Dedifferentiated amniotic fluid mesenchymal stem cell (primary cell): ENCODE results near the gene FOXJ1.

Experiments
- DNase-seq: peaks from one replicate; pipeline ENCODE4 v3.0.0-alpha.2; 2016; ENCODE audit errors: extremely low spot score

Gene FOXJ1

DNA sequence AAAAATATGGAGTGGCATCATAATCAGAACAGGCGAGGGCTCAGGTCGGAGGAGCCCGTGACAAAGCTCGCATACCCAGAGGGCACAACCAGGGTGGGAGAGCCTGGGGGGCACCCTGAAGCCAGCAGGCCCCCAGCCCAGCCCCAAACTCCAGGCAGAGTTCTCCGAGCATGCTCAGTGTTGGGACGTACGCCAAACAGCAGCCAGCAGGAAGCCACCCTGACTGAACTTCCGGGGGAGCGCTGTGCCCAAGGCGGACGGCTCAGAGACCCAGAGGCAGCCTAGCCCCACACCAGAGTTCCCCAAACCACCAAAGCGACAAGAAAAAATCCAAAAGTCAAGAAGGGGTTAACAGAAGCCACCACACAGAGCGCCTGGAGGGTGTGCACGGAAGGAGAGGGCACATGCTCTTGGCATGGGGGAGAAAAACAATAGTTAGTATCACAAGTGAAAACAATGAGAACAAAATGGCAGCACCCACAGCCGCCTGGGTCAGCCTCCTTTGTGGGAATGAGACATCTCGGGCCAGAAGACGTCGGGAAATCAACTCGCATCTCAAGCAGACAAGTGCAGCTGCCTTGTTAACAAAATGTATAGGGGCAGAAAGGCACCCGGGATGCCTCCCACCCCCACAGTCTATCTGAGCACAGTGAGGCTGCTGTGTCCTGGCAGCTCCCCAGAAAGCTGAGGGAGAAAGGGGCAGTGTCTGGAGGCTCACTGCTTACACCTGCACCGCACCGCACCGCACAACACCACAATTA, 49.3 kb downstream of the FOXJ1 start:
- DNase-seq, result no peak

DNA sequence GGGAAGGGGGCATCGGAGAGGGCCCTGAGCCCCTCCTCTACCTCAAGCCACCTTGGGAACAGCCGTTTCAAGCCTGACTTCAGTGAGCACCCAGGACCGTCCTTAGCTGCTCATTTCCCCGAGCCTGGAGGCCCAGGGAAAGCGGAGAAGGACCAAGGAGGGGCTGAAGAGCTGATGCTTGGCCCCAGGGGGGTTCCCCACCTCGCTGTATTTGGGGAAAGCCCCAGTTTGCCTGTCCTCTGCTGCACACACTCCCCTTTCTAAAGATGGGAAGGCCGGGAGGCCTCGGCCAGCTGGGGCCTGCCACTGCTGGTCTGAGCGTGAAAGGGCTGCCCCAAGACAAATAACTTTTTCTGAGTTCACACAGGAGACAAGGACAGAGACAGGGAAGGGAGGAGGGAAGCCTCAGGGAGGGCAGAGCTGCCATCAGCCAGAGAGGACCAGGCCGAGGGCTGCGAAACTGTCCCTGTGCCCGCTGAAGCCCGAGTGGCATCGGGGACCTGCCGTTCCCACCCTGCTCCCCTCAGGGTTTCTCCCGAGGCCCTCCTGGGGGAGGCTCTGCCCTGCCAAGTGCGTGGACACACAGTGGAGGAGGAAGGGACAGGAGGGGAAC, 50.4 kb downstream of the FOXJ1 start:
- no peak for DNase-seq

DNA sequence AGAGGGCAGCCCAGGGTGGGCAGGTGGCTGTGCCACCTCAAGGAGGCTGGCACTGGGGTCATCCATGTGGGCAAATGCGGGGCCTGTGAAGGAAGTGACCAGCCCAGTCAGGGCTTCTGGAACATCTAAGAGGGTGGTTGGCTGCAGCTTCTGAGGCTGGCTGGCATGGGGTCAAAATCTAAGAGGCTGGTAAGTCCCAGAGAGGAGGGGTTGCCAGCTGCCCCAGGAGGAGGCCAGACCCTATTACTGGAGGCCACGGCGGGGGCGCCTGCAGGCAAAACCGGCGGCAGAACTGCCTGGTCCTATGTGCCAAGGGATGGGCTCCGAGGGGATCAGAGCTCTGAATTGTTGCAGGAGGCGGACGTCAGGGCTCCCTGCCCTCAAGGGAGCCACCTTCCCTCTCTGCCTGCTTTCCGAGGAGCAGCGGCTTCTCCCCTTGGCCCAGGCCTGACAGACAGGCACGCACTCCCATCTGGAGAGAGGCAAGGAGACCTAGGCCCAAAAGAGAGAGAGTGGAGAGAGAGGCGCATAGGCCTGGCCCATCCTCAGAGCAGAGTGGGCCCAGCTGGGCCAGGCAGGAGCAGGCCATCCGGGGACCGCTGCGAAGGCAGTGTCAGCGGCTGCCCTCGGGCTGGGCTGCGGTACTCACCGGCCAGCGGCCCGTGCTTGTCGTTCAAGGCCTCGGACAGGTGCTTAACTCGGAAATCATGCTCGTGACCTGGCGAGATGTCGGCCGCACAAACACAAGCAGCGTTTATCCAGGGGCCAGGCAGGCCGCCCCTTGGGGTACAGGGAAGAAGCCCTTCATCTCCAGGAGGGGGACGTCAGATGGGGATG, 51.1 kb downstream of the FOXJ1 start:
- no peak for DNase-seq

DNA sequence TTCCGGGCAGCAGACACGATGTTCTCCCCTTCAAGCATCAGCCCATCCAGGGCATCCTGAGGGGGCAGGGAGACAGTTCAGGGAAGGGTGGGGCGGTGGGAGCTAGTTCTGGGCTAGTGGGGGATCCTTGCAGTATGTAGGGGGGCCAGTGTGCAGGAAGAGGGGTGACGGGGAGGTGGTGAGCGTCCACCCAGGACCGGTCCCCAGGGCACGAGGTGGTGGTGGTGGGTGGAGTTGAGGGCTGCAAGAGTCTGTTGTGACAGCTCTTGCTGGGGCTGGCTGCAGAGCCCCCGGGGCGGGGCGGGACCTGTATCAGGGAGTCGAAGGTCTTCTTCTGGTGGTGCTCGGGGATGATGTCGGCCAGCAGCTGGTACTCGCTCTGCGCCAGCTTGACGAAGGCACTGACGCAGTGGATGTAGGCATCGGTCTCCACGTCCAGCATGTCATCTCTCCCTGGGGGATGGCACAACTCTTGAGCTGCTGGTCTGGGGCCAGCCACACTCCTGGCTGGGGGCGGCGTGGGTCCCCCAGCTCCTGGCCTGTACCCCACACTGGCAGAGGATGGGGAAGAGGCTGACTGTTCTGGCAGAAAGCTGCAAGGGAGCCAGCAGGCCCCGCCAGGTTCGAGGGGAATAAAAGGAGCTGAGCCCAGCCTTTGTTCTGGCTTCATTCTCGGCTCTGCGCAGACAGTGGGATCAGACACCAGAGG, 52.0 kb downstream of the FOXJ1 start:
- no peak for DNase-seq

DNA sequence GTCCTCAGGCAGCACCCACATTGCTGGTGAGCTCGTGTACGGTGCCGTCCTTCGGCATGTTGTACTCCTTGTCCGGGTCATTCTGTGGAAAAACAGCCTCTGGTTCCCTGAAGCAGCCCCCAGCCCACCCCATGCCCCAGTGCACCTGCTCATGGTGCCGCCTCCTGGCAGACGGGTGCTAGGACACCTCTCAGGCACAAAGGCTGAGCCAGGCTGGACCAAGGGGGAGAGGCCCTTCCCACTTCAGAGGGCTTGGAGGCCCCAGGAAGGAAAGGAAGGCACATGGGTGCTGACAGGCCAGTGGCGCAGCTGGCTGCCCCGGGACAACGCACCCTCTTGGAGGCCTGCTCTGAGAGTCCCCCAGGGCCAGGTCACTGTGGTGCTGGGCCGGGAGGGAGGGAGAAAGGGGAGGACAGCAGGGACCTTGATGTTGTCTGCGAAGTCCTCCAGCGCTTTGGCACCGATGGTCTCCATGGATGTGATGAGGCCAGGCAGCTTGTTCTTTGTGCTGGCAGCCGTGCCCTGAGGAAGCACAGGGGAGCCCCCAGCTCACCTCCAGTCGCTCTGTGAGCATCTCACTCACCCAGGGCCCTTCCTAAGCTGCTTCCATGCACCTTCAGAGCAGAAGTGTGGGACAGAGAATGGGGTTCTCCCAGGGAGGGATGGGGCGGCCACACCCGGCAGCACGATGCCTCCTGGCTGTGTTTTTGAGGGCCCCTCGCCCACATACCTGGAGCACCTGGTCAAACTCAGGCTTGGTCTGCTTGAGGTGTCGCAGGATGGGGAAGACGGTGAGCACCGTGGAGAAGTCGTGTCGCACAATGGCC, 52.8 kb downstream of the FOXJ1 start:
- no peak for DNase-seq

DNA sequence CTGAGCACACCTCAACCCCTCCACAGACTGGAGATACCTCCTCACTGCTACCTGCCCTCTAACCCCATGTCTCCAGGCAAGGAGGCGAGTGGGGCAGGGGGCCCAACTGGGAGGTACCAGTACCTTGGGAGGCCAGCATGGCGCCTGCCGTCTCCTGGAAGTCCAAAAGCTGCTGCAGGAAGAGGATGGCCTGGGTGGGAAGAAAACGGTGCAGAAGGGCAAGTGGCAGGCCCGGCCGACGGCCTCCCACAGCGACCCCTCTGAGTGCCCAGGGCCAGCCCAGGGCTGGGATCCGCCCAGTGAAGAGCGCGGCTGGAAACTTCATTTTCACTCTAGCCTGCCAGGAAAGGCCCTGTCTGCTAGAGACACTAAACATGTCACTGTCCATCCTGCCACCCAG, 53.5 kb downstream of the FOXJ1 start:
- DNase-seq, result no peak

DNA sequence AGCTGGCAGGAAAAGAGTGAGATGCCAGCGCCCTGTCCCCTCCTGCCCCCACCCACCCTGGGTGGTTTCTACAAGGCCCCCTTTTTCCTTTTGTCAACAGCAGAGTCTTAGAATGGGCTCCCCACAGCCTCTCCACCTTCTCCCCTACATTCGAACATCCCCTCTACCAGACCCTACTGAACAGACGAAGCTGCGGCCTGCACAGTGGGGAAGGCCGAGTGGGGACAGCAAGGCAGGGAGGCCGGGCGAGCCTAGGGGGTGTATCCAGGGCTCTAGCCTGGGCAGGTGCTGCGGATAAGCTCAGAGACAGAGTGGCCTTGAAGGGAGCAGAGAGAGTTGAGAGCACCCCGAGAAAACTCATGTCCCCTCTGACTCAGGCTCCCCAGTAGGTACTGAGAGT, 54.7 kb downstream of the FOXJ1 start:
- DNase-seq, result no peak
